Measurements from ENCODE around the gene STXBP2. TPM values are rescaled to one million over a fixed set of nuclear protein-coding genes. Genes with fewer than 3 reads are reported as not detected.

The STXBP2 gene
- total and polyA plus RNA-seq, 4 donors: 25.9 to 32.7 (median 27.2) TPM

DNA sequence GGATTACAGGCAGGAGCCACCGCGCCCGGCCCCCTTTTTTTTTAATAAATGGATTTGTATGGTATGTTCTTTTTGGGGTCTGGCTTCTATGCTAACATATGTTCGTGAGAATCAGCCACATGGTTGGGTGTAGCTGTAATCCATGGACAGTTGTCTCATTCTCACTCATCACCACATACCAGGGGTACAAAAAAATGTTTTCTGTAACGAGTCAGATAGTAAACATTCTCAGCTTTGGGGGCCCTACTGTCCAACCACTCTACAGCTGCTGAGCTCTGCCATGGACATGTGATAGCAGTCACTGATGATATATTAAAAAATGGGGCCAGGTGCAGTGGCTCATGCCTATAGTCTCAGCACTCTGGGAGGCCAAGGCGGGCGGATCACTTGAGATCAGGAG, 26.8 kb downstream of the STXBP2 start:
- Histone ChIP-seq H3K27ac (ENCODE audit: low read depth in 1 of 2, low read length in 2 of 2) (no peak overlapping the region), H3K4me3 (ENCODE audit: low read depth in 1 of 3, low read length in 3 of 3) (no peak overlapping the region), H3K4me1 (ENCODE audit: control insufficient read depth in 4 of 4, insufficient read depth in 4 of 4, low read length in 3 of 4) (no peaks in the 10 kb centered on the region), H3K9ac (ENCODE audit: low read depth in 1 of 2, low read length in 2 of 2) (no peak overlapping the region), H3K36me3 (ENCODE audit: control insufficient read depth in 4 of 4, insufficient read depth in 3 of 4, low read depth in 1 of 4, low read length in 3 of 4) (no peaks in the 10 kb centered on the region), H3K9me3 (ENCODE audit: control insufficient read depth in 4 of 4, low read length in 3 of 4) (no peaks in the 10 kb centered on the region), H3K27me3 (ENCODE audit: control insufficient read depth in 4 of 4, insufficient read depth in 4 of 4, low read length in 3 of 4) (no peaks in the 10 kb centered on the region)
- TF ChIP-seq GABPA (IDR thresholded peaks at IDR 0.05 in 1 of 2, conservative IDR thresholded peaks at IDR 0.05 in 1 of 2): no peak
- no peak for TF ChIP-seq FOXA1 (IDR thresholded peaks at IDR 0.05)
- no peak for TF ChIP-seq HNF4A (conservative IDR thresholded peaks at IDR 0.05)
- TF ChIP-seq EGR1 (IDR thresholded peaks at IDR 0.05; ENCODE audit: low read depth in 2 of 2): no peak
- TF ChIP-seq, protein P1, sequence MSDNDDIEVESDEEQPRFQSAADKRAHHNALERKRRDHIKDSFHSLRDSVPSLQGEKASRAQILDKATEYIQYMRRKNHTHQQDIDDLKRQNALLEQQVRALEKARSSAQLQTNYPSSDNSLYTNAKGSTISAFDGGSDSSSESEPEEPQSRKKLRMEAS (IDR thresholded peaks at IDR 0.05): no peak
- no peak for TF ChIP-seq FOXA2 (IDR thresholded peaks at IDR 0.05)
- TF ChIP-seq, protein P2, sequence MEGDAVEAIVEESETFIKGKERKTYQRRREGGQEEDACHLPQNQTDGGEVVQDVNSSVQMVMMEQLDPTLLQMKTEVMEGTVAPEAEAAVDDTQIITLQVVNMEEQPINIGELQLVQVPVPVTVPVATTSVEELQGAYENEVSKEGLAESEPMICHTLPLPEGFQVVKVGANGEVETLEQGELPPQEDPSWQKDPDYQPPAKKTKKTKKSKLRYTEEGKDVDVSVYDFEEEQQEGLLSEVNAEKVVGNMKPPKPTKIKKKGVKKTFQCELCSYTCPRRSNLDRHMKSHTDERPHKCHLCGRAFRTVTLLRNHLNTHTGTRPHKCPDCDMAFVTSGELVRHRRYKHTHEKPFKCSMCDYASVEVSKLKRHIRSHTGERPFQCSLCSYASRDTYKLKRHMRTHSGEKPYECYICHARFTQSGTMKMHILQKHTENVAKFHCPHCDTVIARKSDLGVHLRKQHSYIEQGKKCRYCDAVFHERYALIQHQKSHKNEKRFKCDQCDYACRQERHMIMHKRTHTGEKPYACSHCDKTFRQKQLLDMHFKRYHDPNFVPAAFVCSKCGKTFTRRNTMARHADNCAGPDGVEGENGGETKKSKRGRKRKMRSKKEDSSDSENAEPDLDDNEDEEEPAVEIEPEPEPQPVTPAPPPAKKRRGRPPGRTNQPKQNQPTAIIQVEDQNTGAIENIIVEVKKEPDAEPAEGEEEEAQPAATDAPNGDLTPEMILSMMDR (IDR thresholded peaks at IDR 0.05; ENCODE audit: low read depth, low read length, missing input control): no peak
- WGBS: 85% methylated on average over 7 of the region's 7 CpGs
- DNase-seq (ENCODE audit: low spot score): no peak

DNA sequence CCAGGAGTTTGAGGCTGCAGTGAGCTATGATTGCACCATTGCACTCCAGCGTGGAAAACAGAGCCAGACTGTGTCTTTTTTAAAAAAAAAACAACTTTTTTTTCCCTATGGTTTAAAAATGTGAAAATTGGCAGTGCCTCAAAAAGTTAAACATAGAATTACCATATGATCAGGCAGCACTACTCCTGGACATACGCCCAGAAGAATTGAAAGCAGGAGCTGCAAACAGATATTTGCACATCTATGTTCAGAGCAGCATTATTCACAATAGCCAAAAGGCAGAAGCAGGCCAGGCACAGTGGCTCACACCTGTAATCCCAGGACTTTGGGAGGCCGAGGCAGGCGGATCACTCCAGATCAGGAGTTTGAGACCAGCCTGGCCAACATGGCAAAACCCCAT, 28.2 kb downstream of the STXBP2 start:
- H3K9me3 ChIP-seq (ENCODE audit: control insufficient read depth in 4 of 4, low read length in 3 of 4): no peaks in the 10 kb centered on the region
- no peaks in the 10 kb centered on the region for H3K36me3 ChIP-seq (ENCODE audit: control insufficient read depth in 4 of 4, insufficient read depth in 3 of 4, low read depth in 1 of 4, low read length in 3 of 4)
- H3K27me3 ChIP-seq (ENCODE audit: control insufficient read depth in 4 of 4, insufficient read depth in 4 of 4, low read length in 3 of 4): no peaks in the 10 kb centered on the region
- 68% methylated on average over 4 of the region's 4 CpGs for WGBS
- no peak overlapping the region for H3K27ac ChIP-seq (ENCODE audit: low read depth in 1 of 2, low read length in 2 of 2)
- DNase-seq (ENCODE audit: low spot score): no peak
- H3K4me1 ChIP-seq (ENCODE audit: control insufficient read depth in 4 of 4, insufficient read depth in 4 of 4, low read length in 3 of 4): peaks cover 0 to under 1% (median under 1%) of the 10 kb centered on the region in 4 donors
- no peak overlapping the region for H3K9ac ChIP-seq (ENCODE audit: low read depth in 1 of 2, low read length in 2 of 2)
- no peak overlapping the region for H3K4me3 ChIP-seq (ENCODE audit: low read depth in 1 of 3, low read length in 3 of 3)
- TF ChIP-seq HNF4A (conservative IDR thresholded peaks at IDR 0.05): no peak
- TF ChIP-seq, protein P3, sequence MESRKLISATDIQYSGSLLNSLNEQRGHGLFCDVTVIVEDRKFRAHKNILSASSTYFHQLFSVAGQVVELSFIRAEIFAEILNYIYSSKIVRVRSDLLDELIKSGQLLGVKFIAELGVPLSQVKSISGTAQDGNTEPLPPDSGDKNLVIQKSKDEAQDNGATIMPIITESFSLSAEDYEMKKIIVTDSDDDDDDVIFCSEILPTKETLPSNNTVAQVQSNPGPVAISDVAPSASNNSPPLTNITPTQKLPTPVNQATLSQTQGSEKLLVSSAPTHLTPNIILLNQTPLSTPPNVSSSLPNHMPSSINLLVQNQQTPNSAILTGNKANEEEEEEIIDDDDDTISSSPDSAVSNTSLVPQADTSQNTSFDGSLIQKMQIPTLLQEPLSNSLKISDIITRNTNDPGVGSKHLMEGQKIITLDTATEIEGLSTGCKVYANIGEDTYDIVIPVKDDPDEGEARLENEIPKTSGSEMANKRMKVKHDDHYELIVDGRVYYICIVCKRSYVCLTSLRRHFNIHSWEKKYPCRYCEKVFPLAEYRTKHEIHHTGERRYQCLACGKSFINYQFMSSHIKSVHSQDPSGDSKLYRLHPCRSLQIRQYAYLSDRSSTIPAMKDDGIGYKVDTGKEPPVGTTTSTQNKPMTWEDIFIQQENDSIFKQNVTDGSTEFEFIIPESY (IDR thresholded peaks at IDR 0.05): no peak
- TF ChIP-seq, protein P1 (IDR thresholded peaks at IDR 0.05): no peak

DNA sequence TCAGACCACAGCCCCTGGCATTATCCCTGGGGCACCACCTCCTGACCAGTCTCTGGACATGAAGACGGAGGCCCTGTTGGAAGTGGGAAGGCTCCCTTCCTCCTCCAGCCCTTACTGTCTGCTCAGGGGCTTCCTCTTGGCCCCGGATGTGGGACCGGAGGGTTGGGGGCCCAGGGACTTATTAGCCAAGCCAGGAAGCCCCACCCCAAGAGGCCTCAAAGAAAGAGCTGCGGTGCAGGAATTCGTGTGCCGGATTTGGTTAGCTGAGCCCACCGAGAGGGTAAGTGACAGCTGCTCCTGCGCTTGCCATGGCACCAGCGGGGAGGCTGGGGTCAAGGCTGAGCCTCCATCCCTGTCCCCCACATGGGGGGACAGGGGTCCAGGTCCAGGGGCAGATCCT, 31.9 kb downstream of the STXBP2 start, which contains the start of gene RETN:
Gene RETN, plus strand, starts transcription at position 208 of the 400 bp plus-strand sequence. CDS start 278 bp downstream, outside the sequence.
- TF ChIP-seq HNF4A (conservative IDR thresholded peaks at IDR 0.05) (no peak), HNF4G (IDR thresholded peaks at IDR 0.05) (no peak), TAF1 (conservative IDR thresholded peaks at IDR 0.05) (no peak), EGR1 (IDR thresholded peaks at IDR 0.05; ENCODE audit: low read depth in 2 of 2) (no peak), FOXA2 (IDR thresholded peaks at IDR 0.05) (no peak), GABPA (IDR thresholded peaks at IDR 0.05 in 1 of 2, conservative IDR thresholded peaks at IDR 0.05 in 1 of 2) (no peak)
- TF ChIP-seq, protein P4, sequence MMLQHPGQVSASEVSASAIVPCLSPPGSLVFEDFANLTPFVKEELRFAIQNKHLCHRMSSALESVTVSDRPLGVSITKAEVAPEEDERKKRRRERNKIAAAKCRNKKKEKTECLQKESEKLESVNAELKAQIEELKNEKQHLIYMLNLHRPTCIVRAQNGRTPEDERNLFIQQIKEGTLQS (IDR thresholded peaks at IDR 0.05): no peak
- no peak within 1 kb of the TSS for H3K4me3 ChIP-seq (ENCODE audit: low read depth in 1 of 3, low read length in 3 of 3)

More for the DNA sequence above, 31.9 kb downstream of the STXBP2 start, which contains the start of gene RETN:
- Histone ChIP-seq H3K4me1 (ENCODE audit: control insufficient read depth in 4 of 4, insufficient read depth in 4 of 4, low read length in 3 of 4) (peaks cover 0 to 2% (median under 1%) of the 10 kb centered on the region in 4 donors), H3K27me3 (ENCODE audit: control insufficient read depth in 4 of 4, insufficient read depth in 4 of 4, low read length in 3 of 4) (peaks cover 0 to 4% (median 0%) of the 10 kb centered on the region in 4 donors), H3K9me3 (ENCODE audit: control insufficient read depth in 4 of 4, low read length in 3 of 4) (no peaks in the 10 kb centered on the region), H3K9ac (ENCODE audit: low read depth in 1 of 2, low read length in 2 of 2) (no peak within 1 kb of the TSS), H3K27ac (ENCODE audit: low read depth in 1 of 2, low read length in 2 of 2) (no peak within 1 kb of the TSS), H3K36me3 (ENCODE audit: control insufficient read depth in 4 of 4, insufficient read depth in 3 of 4, low read depth in 1 of 4, low read length in 3 of 4) (no peaks in the 10 kb centered on the region)
- no peak for DNase-seq (ENCODE audit: low spot score)
- WGBS: 80% methylated on average over 9 of the region's 9 CpGs
